HG02798 (cell line): ENCODE measurements around the gene CASQ1.

Source experiments
- ATAC-seq: cut with Tn5 transposase; IDR thresholded peaks from one replicate; pipeline ENCODE4 v1.9.1; 2021; ENCODE audit warnings: mild to moderate bottlenecking; ENCODE audit not compliant: unreplicated experiment, poor library complexity

The CASQ1 gene

DNA sequence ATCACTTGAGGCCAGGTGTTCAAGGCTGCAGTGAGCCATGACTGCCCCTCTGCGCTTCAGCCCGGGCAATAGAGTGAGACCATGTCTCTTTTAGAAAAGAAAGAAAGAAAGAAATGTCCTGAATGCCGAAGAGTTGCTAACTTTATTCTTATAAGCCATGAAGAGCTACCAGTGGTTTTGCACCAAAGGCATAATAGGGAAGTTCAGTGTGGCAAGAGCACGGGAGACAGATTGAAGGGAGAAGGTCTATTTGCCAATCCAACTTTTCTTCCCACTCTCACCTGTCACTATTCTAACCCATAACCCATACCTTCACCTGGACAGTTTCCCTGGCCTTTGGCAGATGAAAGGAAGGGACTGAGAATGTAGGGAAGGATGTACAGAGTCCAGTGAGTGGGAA, 10.4 kb downstream of the CASQ1 start:
- ATAC-seq = no peak

DNA sequence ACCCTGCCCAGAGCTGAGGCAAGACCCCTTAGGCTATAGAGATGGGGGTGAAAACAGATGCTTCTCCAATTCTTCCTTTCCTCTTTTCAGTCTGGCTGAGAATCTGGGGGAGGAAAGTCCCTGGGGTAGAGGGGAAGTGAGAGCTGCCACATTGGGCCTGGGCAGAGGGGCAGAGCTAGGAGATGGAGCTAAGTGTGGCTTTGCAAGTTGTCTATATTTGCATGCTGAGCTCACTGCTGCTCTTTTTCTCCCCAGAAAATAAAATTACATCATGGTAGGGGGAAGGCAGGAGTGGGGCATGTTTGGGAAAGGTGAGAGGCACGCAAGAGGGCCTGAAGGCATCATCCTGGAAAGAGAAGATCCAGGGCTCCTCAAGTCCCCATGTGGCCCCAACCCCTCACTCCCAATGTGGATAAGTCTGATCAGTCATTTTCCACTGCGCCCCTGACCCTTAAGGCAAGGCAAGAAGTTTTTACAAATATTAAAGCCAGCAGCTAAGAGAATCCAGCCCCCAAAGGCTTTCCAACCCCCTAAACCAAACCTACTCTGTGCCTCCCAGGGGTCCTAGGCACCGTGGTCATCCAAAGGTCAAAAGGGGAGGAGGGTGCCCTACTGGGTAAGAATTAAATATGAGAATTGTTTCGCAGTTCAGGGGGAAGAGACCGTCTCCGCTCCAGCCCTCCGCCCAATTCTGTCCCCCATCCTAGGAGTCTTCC, 14.3 kb downstream of the CASQ1 start:
- ATAC-seq = peak; percentile 68

DNA sequence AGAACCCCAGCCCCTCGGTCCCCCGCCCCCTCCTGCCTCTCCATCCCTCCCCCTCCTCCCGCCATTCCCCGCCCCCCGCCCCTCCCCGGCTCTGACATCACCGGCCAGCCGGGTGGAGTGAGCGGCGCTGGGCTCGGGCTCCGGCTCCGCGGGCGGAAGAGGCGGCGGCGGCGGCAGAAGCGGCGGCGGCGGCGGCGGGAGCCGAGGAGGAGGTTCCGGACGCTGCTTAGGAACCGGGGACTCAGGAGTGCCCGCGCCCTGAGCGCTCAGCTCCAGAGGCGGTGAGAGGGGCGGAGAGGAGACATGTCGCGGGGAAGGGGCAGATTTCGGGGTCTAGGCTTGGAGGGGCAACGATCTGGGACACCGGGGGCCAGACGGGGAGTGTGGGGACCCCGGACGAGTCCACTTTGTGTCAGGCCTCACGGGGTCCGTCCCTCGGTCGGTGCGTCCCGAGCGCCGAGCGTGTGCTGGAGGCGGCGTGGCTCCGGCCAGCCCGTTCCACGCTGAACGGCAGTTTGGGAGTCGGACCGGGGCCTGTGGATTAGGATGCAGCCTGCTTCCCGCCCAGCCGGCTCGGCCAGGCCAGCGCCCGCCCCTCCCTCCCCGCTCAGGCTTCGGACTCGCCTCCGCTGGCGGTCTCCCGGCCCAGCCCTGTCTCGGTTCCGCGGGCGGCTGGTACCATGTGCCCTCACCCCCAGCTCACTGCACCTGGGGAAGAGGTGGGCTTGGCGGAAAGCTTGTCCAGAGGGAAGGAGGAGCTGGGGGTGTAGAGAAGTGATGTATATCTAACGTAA, 15.1 kb downstream of the CASQ1 start, which contains the start of gene PEA15:
TSS of gene PEA15 (plus strand) at position 143 of the 794 bp plus-strand sequence. CDS start 6,161 bp downstream, outside the sequence.
- ATAC-seq = peak; percentile 46

DNA sequence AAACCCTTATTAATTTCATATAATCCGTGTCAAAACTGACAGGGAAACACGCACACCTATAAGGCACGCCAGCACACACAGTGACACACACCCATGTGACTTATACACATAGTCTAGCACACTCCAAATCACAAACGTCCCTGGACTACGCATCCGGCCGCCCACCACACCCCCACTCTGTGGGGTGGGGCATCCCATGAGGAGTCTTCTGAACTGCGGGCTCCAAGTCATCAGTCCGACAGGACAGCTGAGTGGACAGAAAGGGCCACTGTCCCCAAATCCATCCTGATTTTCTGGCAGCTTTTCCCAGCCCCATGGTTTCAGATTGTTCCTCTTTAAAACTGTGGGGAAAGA, 15.6 kb downstream of the CASQ1 start:
- peak; percentile 35 for ATAC-seq

DNA sequence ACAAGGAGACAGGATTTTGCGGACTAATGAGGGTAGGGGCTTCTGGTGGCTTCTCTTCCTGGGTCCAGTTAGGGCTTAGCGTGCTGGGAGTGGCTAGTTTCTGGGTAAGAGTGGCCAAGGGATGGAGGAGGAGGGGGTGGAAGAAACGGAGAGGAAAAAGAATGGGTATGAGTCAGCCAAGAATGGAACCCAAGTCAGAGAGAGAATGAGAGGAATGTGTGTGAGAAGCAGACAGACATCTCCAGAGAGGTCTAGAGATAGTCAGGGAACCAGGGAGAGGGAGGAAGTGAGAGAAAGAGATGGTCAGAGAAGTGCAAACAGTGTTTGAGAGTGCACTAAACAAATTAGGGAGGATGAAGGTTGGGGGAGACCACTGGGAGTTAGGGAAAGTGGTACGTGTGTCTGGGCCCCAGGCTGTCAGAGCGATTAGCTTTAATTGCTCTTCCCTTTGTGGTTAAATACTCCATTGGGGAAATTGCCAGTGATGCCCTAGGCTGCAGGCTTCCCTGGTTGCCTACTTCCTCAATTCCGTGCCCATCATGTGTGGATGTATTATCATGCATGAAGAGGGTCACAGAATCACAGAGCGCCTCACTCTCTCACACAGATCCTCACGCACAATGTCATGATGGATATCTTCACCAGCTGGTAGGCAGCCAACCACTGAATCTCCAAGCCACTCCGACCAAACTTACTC, 16.2 kb downstream of the CASQ1 start:
- ATAC-seq = no peak

DNA sequence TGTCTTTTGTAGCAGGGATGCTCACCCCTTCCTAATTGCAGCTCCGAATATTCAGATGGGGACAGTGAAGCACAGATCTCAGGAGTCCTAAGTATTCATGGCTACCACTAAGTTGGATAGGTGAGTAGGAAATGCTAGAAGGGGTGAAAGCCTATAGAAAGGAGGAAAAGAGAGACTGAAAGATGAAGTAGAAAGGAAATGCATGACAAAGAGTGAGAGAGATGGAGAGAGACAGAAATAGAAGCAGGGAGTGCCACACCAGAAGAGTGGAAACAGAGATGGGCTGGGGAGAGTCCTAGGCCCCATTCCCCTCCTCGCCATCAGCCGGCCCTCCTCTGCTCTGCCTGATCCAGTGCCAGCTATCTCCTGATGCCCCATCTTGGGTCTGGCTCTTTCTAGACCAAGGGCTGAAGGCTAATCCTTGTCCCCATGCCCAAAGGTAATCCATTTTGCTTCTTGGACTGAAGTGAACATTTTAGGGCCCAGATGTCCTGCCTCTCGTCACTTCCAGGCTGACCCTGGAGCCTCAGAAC, 16.8 kb downstream of the CASQ1 start:
- no peak for ATAC-seq

DNA sequence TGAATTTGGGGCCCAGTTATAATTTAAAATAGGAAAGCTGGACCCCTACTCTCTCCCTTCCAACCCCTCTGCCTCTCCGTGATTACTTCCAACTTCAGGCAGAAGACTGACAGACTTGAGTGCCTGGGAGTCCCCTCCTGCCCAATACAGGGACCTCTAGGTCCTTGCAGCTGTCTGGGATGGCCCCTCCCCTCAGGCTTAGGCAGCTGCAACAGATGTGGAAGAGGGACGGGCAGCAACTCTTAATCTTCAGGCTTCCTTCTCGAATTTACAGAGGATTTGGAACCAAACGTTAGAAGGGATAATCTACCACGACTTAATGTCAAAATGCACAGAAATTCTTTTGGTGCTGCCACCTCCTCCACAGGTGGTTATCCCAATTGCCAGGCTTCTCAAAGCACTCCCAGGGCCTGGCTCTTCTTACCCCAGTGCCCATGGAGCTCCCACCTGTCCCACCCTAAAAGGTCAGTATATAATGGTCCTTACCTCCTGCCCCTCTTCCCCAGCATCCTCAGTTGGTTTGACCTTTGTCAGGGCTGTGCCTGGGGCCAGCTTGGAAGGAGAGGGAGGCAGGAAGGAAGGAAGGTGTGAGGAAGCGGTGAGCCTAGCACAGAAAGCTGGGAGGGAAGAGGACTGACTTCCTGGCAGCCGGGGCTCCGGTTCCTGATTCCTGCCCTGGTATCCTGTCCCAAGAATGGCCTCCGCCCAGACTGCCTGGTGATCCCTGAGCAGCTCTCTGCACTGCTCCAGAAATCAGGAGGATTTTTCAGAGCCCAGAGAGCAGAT, 17.6 kb downstream of the CASQ1 start:
- no peak for ATAC-seq

DNA sequence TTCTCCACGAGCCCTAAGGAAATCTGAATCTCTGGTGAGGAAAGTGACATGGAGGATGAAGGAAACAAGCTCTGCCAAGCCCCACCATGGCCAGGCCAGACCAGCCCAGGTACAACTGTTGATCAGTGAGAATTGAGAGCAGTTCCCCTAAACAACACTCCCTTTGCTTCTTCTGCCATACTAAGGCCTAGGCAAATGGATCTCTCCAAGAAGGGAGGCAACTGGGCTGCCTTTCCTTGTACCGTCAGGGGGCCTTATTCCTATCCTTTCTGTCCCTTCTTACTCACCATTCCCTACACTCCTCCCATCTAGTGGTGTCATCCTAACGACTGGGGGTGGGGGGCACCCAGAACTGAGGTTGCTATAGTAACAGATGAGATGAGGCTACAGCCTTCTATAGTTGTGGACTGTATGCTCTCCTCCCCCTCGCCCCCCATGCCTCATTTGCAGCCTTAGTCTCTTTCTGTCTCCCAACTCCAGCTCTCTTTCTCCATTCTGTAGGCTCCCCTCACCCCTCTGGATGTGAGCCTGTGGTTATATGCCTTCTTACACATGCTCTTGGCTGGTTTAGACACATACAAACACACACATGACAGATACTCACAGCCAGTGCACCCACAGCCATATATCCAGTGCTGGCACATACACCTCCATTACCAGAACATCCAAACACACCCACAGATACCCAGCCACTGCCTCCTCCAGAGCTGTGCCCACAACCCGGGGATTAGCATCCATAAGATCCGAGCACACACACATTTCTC, 18.4 kb downstream of the CASQ1 start:
- no peak for ATAC-seq

DNA sequence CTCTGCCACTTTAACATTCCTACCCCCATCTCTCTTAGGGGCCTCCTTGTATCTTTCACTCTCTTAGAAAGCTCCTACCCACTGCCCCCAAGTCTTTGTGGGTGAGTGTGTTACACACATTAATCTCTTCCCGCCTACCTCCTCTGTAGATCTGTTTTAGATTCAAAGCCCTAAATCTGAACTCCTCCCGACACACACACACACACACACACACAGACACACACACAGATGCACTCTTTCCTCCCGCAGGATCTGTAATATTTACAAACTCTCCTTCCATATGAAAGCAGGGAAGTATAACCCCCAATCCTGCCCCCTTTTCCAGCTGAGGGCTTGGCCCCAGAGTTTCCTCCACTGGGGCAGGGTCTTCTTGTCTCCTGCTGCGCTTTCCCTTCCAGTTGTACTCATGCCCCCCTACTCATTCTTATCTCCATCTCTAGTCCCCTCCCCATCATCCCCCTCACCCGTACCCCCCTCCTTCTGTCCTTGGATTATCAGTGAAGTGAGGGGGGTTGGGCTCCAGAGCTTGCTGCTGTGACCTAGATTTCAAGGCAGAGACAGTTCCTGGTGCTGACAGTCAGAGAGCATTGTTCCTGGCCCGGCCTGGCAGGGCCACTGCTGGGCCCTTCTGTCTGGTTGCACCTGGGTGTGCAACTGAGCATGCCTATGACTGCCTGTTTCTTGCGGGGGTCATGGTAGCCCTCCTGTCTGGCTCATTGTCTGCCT, 19.1 kb downstream of the CASQ1 start:
- ATAC-seq = no peak

DNA sequence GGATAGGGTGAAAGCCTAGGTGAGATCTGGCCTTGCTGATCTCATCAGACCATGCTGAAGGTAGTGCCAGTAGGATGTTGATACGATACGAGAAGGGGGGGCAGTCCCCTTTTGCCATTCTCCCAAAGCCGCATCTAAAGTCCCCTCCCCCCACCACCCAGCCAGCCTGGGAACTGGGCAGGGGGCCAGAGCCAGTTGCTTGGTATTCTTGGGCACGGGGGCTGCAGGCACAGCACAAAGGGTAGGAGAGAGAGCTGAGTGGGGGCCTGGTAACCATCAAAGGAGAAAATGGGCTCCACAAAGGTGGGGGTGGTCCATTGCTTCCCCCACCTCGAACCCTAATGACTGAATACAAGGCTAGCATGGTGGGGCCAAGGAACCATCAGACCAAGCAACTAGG, 20.2 kb downstream of the CASQ1 start:
- no peak for ATAC-seq

DNA sequence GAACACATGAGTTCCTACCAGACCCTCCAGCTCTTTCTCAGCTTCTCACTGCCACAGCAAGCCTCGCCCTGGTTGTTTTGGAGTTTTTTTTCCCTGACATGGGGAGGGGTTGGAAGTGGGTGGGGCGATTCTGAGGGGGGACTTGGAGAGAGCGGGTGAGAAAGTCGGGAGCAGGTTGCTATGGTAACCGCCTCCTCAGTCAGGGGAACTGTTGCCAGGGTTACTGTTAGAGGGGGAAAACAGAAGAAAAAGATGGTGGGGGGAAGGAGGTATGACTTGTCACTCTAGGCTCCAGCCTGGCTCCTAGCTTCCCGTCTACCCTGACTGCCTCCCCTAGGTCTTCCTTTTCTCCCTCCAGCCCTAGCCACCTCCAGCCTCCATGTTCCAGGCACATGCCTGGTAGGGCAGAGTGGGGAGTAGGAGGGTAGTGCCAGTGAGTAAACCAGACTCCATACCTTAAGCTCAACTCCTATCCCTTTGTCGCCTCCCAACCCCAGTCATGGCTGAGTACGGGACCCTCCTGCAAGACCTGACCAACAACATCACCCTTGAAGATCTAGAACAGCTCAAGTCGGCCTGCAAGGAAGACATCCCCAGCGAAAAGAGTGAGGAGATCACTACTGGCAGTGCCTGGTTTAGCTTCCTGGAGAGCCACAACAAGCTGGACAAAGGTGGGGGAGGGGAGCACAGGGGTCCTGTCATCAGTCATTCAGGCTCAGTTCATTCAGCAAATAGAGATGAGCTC, 20.8 kb downstream of the CASQ1 start:
- ATAC-seq = no peak

DNA sequence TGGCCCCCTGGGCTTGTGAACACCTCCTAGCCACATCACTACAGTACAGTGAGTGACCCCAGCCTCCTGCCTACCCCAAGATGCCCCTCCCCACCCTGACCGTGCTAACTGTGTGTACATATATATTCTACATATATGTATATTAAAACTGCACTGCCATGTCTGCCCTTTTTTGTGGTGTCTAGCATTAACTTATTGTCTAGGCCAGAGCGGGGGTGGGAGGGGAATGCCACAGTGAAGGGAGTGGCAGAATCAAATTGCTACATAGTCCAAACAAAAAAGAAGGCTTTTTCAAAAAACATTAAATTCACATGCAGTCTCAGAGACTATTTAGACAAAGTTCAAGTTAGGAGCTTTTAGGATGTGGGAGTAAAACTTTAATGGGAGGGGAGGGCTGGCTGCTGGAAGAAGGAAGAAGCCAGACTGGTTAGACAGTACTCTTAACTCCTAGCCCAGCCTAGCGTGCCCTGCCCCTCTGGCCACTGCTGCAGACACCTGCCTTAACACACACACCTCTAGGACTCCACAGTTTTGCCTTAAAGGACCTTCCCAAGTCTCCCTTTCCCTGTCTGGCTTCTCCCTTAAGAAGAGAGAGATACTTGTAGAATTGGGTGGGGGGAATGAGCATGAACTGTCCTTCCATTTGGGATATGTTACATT, 24.2 kb downstream of the CASQ1 start:
- no peak for ATAC-seq

DNA sequence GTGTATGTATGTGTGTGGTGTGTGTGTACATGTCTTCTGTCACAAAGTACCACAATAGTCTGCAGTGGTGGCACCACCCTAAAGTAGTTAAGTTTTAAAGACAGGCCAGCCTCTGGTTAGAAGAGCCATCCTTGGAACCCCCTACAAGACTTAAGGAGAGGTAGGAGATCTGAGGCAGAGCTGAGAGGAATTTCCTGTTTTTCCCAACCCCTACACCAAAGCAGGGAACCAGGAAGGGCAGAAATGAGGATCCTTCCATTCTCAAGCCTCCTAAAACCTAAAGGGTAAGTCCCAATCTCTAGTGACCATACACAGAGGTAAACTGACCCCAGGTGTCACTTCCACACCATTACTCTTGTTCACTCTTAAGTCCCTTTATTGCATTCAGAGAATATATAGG, 25.9 kb downstream of the CASQ1 start:
- no peak for ATAC-seq

DNA sequence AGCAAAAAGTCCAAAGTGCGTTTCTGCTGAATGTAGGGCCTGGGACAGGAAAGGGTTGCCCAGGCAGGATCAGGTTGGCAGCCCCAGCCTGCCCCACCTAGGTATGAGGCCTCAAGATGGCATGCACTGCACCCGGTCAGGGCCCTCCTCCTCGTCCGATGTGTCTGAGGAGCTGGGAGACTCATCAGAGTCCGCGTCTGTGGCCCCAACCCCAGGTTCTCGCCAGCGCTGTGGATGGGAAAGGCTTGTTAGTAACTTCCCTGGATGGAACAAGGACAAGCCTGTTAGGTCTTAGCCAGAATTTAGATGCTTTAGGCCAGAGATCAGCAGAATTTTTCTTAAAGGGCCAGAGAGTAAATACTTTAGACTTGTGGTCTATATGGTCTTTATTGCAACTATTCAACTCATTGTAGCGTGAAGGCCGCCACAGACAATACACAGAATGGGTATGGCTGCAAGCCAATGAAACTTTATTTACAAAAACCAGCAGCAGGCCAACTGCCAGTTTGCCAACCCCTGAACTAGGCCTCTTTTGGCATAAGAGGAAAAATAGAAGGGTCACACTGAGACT, 27.2 kb downstream of the CASQ1 start:
- no peak for ATAC-seq

DNA sequence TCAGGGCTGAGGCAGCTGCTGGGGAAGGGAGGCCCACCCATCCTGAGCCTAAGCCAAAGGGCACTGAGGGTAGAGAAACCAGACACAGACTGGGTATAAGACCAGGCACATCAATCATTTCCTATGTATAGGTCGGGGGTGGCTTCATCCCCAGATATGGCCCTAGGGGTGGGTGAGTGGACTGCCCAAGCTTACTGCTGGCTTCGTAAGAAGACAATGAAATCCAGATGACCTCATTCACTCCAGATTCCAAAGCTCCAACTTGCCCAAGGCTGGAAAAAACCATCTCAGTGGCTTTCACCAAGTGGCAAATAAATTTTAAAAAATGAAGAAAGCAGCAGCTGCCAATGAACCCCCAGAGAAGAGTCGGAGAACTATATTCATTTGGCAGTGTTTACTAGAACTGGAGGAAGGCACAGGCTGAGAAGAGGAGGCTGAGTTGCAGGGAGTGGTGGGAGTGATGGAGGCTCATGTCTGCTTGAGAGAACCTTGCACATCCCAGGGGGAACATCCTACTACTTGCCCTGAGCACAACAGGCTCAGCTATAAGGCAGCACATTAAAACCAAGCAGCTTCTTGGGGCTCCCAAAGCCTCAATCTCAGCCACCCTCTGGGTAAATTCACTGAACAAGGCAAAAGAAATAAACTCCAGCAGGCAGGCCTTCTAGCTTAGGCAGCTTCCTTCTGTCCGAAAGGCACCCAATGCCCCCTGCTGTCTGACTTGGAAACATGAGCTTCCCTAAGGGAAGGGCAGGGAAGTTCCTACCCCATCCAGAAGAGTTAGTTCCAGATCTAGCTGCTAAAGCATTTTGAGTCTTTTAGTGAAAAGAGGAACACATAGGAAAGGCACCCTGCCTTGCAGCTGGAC, 28.9 kb downstream of the CASQ1 start:
- no peak for ATAC-seq

DNA sequence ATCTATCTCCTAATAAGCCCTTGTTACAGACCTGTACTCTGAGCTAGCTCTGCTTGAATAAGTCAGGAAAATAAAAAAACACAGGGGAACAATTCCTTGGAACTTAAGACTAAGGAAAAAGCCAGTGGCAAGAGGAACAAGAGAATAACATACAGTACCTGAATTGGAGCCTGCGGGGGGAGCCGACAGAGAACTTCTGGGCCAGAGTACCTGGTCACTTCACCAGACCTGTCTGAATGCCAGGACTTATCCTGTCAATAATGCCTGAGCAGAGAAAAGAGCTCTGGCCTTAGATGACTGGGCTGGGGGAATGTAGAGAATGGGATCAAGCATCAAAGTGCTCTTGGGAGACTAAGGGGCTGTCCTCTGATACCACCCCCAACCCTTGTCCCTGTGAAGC, 29.9 kb downstream of the CASQ1 start:
- no peak for ATAC-seq
